ENCODE measurements around the gene POR.
"Not testable (repeated sequence)": the region's sequence is repeated elsewhere in the genome, so short reads cannot be mapped to it uniquely, and the experiment has no call there.

- TF ChIP-seq, protein P1, sequence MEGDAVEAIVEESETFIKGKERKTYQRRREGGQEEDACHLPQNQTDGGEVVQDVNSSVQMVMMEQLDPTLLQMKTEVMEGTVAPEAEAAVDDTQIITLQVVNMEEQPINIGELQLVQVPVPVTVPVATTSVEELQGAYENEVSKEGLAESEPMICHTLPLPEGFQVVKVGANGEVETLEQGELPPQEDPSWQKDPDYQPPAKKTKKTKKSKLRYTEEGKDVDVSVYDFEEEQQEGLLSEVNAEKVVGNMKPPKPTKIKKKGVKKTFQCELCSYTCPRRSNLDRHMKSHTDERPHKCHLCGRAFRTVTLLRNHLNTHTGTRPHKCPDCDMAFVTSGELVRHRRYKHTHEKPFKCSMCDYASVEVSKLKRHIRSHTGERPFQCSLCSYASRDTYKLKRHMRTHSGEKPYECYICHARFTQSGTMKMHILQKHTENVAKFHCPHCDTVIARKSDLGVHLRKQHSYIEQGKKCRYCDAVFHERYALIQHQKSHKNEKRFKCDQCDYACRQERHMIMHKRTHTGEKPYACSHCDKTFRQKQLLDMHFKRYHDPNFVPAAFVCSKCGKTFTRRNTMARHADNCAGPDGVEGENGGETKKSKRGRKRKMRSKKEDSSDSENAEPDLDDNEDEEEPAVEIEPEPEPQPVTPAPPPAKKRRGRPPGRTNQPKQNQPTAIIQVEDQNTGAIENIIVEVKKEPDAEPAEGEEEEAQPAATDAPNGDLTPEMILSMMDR (IDR thresholded peaks at IDR 0.05; ENCODE audit: low read length): not testable (repeated sequence)
- not testable (repeated sequence) for TF ChIP-seq EZH2 (IDR thresholded peaks at IDR 0.05; ENCODE audit: borderline replicate concordance, low read length)
Measured at GRCh38 chr7:75907668-75908039, 7.3 kb upstream of the POR start.

Measured in OCI-LY1 (cell line).